Non-pigmented ciliary epithelial cell (primary cell): ENCODE data around the gene SLC14A1.
A peak's percentile ranks its signal among the peaks of the same experiment; 100 is the strongest.
"Not testable (repeated sequence)": the region's sequence is repeated elsewhere in the genome, so short reads cannot be mapped to it uniquely, and the experiment has no call there.

Experiments used
- DNase-seq: peaks from one replicate; pipeline ENCODE4 v3.0.0-alpha.2; 2010; ENCODE audit warnings: low read depth

The SLC14A1 gene

DNA sequence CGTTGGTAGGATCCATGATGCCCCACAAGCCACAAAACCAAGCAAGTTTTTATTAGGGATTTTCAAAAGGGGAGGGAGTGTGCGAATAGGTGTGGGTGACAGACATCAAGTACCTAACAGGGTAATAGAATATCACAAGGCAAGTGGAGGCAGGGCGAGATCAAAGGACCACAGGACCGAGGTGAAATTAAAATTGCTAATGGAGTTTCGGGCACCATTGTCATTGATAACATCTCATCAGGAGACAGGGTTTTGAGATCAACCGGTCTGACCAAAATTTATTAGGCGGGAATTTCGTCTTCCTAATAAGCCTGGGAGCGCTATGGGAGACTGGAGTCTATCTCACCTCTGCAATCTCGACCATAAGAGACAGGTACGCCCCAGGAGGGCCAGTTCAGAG lies 33.7 kb downstream of the SLC14A1 start:
- DNase-seq, result not testable (repeated sequence)

- no peak for DNase-seq
These were observed 36.6 kb downstream of the SLC14A1 start for GRCh38 chr18:45760462-45761036.

- no peak for DNase-seq
These were observed 37.6 kb downstream of the SLC14A1 start for GRCh38 chr18:45761512-45762114.

DNA sequence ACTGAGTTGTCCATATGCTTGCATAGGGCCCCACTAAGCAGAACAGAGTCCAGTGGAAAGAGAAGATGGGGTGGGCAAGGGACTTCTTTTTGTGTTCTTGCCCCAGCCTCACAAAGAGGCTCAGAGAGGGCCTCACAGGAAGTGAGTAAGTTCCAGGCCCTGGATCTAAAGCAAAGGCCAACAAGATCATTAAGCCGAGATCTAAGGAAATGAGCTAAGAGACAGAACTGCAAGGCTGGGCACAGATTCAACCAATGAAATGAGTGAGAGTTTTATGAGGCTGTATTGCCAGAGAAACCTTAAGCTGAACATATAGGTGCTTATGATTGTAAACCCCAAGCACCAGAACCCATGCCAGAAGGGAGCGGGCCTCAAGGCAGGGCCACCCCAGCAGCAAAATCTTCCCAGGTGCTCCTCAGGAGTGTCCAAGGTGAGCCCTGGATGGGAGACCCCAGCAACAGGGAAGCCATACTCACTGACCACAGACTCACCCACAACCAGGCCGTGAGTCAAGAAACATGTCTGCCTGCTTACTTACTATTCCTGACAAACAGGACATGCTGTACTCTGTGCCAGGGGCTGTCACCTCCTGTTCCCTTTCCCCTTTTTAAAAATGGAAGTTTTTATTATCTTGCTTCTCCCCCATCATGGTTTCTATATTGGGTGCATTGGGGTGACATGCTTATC lies 40.2 kb downstream of the SLC14A1 start:
- no peak for DNase-seq

DNA sequence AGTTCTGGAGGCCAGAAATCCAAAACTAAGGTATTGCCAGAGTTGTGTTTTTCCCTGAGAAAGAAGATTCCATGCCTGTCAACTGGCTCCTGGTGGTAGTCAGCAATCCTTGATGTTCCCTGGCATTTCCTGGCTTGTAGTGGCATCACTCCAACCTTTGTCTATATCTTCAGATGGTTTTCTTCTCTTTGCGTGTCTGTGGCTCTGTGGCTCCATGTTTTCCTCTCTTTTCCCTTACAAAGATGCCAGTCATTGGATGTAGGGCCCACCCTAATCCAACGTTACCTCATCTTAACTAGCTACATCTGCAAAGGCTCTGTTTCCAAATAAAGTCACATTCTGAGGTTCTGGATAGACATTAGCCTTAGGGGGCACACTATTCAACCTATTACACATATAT lies 41.8 kb downstream of the SLC14A1 start:
- DNase-seq, result no peak

GRCh38 chr18:45771587-45772480 lies 47.9 kb downstream of the SLC14A1 start:
- DNase-seq, result no peak

- DNase-seq, result no peak
These were observed 50.1 kb downstream of the SLC14A1 start for GRCh38 chr18:45774065-45774521.

GRCh38 chr18:45775241-45775676 lies 51.3 kb downstream of the SLC14A1 start:
- DNase-seq, result no peak

DNA sequence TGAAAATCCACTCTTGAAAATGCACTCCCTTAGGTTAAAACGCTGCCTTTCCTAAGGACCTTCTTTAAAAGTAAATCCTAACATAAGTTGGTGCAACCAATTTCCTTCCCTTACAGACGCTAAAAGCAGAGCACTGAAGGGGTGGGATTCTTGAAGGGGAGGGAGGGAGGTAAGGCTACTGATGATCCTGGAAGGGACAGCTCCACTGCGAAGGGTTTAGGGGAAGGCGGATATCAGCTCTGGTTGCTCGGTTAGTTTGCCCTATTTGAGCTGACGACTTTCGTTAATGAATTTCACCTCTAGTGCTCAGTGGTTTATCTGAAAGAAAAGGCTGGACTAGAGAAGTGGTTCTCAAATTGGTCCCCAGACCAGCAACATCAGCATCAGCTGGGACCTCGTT lies 51.8 kb downstream of the SLC14A1 start:
- no peak for DNase-seq

- DNase-seq, result peak; percentile 87
These were observed 53.4 kb downstream of the SLC14A1 start for GRCh38 chr18:45777393-45777792.

DNA sequence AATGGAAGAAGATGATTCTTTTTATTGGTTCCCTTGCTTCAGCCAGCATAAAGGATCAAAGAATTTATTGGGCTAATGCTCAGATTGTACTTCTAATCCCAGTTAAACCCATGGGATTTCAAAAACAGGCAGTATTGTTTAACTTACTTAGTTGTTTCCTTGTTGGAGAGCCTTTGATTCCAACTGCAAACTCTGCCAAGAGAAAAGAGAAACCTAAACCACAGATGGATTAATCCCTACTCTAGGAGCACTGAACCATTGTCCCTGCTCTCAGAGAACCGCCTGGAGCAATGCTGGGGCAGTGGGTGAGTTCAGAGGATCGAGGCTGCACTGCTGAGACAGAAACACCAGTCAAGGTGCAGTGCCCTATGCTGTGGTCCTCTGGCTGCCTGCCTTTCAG lies 56.6 kb downstream of the SLC14A1 start:
- no peak for DNase-seq

DNA sequence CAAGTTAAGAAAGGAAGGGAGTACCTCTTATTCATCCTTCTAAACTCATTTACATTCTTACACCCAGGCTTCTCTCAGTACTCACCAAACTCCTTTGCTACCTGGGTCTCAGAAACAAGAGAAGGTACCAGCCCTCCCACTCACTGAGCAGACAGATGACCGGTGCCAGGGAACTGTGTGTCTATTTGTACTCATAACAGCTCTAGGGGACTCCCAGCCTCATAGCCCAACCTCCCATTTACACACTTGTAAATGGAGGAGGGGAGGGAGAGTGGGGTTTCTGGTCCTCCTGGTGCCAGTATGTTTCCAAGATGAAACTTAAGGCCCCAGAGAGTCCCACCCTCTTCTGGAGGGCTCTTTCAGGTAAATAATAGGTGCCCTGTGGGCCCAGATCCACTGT lies 58.7 kb downstream of the SLC14A1 start:
- DNase-seq, result no peak

DNA sequence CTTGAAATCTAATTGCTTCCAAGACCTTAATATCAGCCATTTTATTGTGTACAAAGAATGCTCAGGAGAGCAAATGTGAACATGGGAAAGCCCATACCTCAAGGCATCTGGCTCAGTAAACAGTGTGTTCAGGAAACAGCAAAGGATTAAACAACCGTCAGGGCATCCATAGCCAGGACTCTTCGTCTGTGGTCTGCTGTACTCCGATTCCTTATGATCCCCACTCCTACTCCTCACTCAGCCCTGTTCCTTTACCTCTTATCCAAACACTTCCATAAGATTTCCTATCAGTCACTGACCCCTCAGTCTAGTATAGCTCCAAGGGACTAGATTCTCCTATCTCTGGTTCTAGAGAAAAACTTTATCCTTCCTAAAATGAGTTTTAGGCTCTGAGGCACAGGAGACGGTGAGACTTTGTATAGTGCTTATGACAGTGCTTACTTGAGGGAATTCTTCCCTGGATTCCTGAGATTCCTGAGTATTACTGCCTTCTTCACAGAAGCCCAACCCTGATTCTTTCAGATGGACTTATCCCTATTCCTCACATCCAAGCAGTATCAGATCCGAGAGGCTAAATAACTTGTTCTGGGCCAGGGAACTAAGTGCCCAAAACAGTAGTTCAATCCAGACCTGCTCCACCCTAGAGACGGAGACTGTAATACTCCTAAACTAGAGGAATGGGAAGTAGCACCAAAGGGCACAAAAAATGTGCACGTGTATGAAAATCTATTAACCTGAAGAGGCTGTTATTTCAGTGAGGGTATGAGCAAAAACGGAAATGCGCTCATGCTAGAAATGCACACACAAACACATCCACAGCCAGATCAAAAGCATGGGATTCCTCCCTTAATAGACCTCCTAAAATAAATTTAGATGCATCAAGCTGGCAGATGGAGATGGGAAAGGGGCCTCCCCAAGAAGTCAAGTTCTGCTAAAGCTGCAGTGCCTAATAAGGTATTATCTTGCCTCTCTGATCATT lies 59.4 kb downstream of the SLC14A1 start:
- DNase-seq, result no peak

DNA sequence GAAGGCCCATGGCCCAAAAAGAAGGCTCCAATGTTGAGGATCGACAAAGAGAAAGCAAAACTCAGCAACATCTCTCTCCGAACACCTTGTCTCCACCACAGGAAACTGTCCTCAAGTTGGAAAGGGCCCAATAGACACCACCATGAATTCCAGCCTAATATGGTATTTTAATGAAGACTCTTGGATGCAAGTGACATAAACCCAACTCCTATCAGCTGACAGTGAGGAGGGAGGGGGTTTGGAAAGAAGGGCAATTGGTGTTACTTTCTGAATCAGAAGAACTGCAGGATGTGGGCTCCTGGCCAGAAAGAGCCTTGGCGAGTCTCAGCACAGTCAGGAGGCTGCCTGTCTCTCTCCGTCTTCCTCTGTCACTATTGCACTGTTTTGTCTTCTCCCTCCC lies 61.2 kb downstream of the SLC14A1 start:
- DNase-seq, result no peak

DNA sequence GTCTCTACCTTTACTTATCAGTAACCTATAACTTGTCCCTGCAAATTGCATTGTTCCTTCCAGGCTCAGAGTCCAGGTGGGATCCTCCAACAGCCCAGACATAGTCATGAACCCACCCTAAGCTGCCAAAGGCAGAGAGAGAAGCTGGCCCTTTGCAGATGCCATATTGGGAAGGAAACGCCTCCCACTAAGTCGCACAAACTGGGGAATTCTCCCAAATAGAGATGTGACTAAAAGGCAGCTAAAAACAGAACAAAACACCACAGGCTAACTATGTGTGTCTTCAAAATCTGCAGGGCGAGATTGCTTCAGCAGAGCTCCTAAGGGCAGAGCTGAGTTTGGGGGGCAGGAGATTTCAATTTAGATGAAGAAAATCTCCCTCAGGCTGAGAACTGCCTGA lies 63.0 kb downstream of the SLC14A1 start:
- DNase-seq, result no peak

DNA sequence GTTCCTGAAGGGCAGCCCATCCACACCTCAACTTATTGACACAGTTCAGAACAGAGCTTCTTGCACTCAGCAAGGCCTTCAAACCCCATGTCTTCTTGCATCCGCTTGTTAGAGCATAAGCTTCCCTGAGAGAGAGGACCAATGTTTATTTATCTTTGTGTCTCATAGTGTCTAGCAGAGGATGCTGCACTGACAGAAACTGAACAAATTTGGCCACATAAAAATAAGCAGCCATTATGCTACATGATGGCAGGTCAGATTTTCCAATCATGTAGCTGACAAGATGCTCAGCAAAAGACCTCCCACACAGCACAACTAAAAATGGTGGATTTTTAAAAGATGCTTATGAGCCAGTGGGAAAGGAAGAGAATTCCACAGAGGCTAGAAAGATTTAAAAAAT lies 63.4 kb downstream of the SLC14A1 start:
- DNase-seq, result no peak

GRCh38 chr18:45788861-45789260 lies 64.9 kb downstream of the SLC14A1 start:
- no peak for DNase-seq

- no peak for DNase-seq
These were observed 68.7 kb downstream of the SLC14A1 start for GRCh38 chr18:45792506-45793263.

GRCh38 chr18:45793264-45793965 lies 69.4 kb downstream of the SLC14A1 start:
- peak; percentile 60 for DNase-seq
